SK-N-SH (cell line): Measurements from ENCODE around the gene BMP8A. TPM values are rescaled to one million over a fixed set of nuclear protein-coding genes. Genes with fewer than 3 reads are reported as not detected.
"Not testable (repeated sequence)": the region's sequence is repeated elsewhere in the genome, so short reads cannot be mapped to it uniquely, and the experiment has no call there.

Source experiments
- CTCF ChIA-PET: fragments of 300-600, 350-600 bp; formaldehyde crosslinking; extraction: SDS; loops from one replicate; lab custom pipeline; 2021; lab: Yijun Ruan, JAX
- POLR2A ChIA-PET: fragments of 350-600 bp; sonication (Branson Sonifier 250); formaldehyde crosslinking; extraction: SDS; loops from one replicate; lab custom pipeline; 2020; ENCODE audit warnings: antibody characterized with exemption, inconsistent platforms; lab: Yijun Ruan, JAX
- DNase-seq: peaks from one replicate; pipeline ENCODE4 v3.0.0; 2012
- H2AFZ ChIP-seq: fragments of 200-600 bp; sonication (generic); 2 replicates; pipeline ENCODE4 v1.8.1; 2016; ENCODE audit warnings: antibody characterized with exemption, mild to moderate bottlenecking, low read depth
- H3F3A ChIP-seq: fragments of 200-600 bp; sonication (generic); replicated peaks from 2 replicates; pipeline ENCODE3; 2016; ENCODE audit warnings: antibody characterized with exemption, mild to moderate bottlenecking; ENCODE audit not compliant: insufficient read depth
- H3K27ac ChIP-seq, 2 experiments: fragments of 200-500 bp in 1 of 2; fragments of 200-600 bp in 1 of 2; sonication (Bioruptor generic) in 1 of 2; sonication (generic), shearing (Covaris generic) in 1 of 2; 2 replicates each; pipeline versions ENCODE4 v1.5.1 to v1.6.1; 2014 to 2016; ENCODE audit warnings: low read depth in 2 of 2, inconsistent platforms in 1 of 2, low read length in 1 of 2, mild to moderate bottlenecking in 1 of 2, mixed read lengths in 1 of 2
- H3K27me3 ChIP-seq: fragments of 200-600 bp; sonication (generic), shearing (Covaris generic); 2 replicates; pipeline ENCODE4 v1.6.1; 2016; ENCODE audit warnings: mixed run types; ENCODE audit not compliant: insufficient read depth
- H3K36me3 ChIP-seq, 2 experiments: fragments of 200-500 bp in 1 of 2; fragments of 200-600 bp in 1 of 2; sonication (Bioruptor generic) in 1 of 2; sonication (generic) in 1 of 2; replicated peaks in 1 of 2; 2 replicates each; pipeline versions ENCODE3 to v1.5.1; 2014 to 2016; ENCODE audit warnings: low read length in 1 of 2, mild to moderate bottlenecking in 1 of 2; ENCODE audit not compliant: insufficient read depth in 2 of 2, control insufficient read depth in 1 of 2
- H3K4me1 ChIP-seq, 2 experiments: fragments of 200-500 bp in 1 of 2; fragments of 200-600 bp in 1 of 2; sonication (Bioruptor generic) in 1 of 2; sonication (generic), shearing (Covaris generic) in 1 of 2; 2 replicates each; pipeline versions ENCODE4 v1.5.1 to v1.6.1; 2014 to 2016; ENCODE audit warnings: low read depth in 1 of 2, low read length in 1 of 2, mixed run types in 1 of 2; ENCODE audit not compliant: insufficient read depth in 2 of 2, control insufficient read depth in 1 of 2
- H3K4me2 ChIP-seq: fragments of 200-600 bp; sonication (generic), shearing (Covaris generic); 2 replicates; pipeline ENCODE4 v1.6.1; 2017; ENCODE audit warnings: mixed run types
- H3K4me3 ChIP-seq, 2 experiments: fragments of 200-500 bp in 1 of 2; fragments of 200-600 bp in 1 of 2; sonication (Bioruptor generic) in 1 of 2; sonication (generic), shearing (Covaris generic) in 1 of 2; 2 replicates each; pipeline versions ENCODE4 v1.5.1 to v1.8.1; 2014 to 2016; ENCODE audit warnings: low read depth in 2 of 2, inconsistent platforms in 1 of 2, low read length in 1 of 2, mild to moderate bottlenecking in 1 of 2, mixed read lengths in 1 of 2, moderate library complexity in 1 of 2
- H3K79me2 ChIP-seq: fragments of 200-600 bp; sonication (generic); 2 replicates; pipeline ENCODE4 v1.8.1; 2017; ENCODE audit warnings: mild to moderate bottlenecking; ENCODE audit not compliant: insufficient read depth
- H3K9ac ChIP-seq: fragments of 200-600 bp; sonication (generic); 2 replicates; pipeline ENCODE4 v1.6.1; 2017; ENCODE audit warnings: mixed run types
- H3K9me2 ChIP-seq: fragments of 200-600 bp; sonication (generic); 2 replicates; pipeline ENCODE4 v1.6.1; 2017; ENCODE audit warnings: mixed run types
- H3K9me3 ChIP-seq: fragments of 200-600 bp; sonication (generic); 2 replicates; pipeline ENCODE4 v1.6.1; 2017; ENCODE audit warnings: mixed run types, mild to moderate bottlenecking, moderate library complexity
- H4K20me1 ChIP-seq: fragments of 200-600 bp; sonication (generic); 2 replicates; pipeline ENCODE4 v1.6.1; 2017; ENCODE audit warnings: mild to moderate bottlenecking, mixed run types; ENCODE audit not compliant: insufficient read depth
- FOXJ3 ChIP-seq: sonication (generic); formaldehyde crosslinking; IDR thresholded peaks from 2 replicates; pipeline ENCODE4 v1.5.1; 2020; ENCODE audit warnings: mild to moderate bottlenecking, missing genetic modification reagents
- USF1 ChIP-seq: IDR thresholded peaks from 2 replicates; pipeline ENCODE4 v1.4.0; 2012; ENCODE audit warnings: low read depth, borderline replicate concordance
- USF2 ChIP-seq: fragments of 150-350 bp; IDR thresholded peaks from 2 replicates; pipeline ENCODE4 v1.6.1; 2017; ENCODE audit warnings: antibody characterized with exemption, low read length, low read depth, borderline replicate concordance
- WGBS: methylation state at CpG from one replicate; pipeline ENCODE4 v1.1.6; 2017; ENCODE audit warnings: low lambda C conversion rate; 5-methylcytosine and 5-hydroxymethylcytosine counted together
- polyA plus RNA-seq, 3 experiments: library from polyadenylated mRNA; depleted of rRNA; stranded (reverse); fragments of >200 nt; gene quantifications; 2 replicates each; pipeline ENCODE4 v1.2.3, GENCODE V29; 2012

BMP8A gene
- polyA plus RNA-seq, 1 of the 3 experiments (the other 2 are of a cell fraction), result 0.16 TPM

GRCh38 chr1:39473324-39473723, 18.1 kb upstream of the BMP8A start:
- CTCF ChIA-PET, result no interaction called here
- H3K9ac ChIP-seq, result no peak overlapping the region
- WGBS, result 100% methylated on average over 4 of the region's 4 CpGs
- no peaks in the 10 kb centered on the region for H4K20me1 ChIP-seq
- TF ChIP-seq FOXJ3 (CRISPR knock-in tag), result no peak
- no peak for TF ChIP-seq USF2
- TF ChIP-seq, all 33 proteins: peak for 0
- peaks cover 9% of the 10 kb centered on the region for H3F3A ChIP-seq
- no peak overlapping the region for H2AFZ ChIP-seq
- no peak for DNase-seq
- no peaks in the 10 kb centered on the region for H3K9me3 ChIP-seq
- POLR2A ChIA-PET, result no interaction called here
- H3K27me3 ChIP-seq, result no peaks in the 10 kb centered on the region
- no peak overlapping the region for H3K4me2 ChIP-seq
- no peak overlapping the region for H3K27ac ChIP-seq
- H3K4me1 ChIP-seq, result no peaks in the 10 kb centered on the region
- peaks cover 53 to 55% of the 10 kb centered on the region in 2 experiments for H3K36me3 ChIP-seq
- no peaks in the 10 kb centered on the region for H3K79me2 ChIP-seq
- no peak overlapping the region for H3K4me3 ChIP-seq
- H3K9me2 ChIP-seq, result no peaks in the 10 kb centered on the region

GRCh38 chr1:39474810-39475209, 16.6 kb upstream of the BMP8A start:
- no peak overlapping the region for H3K9ac ChIP-seq
- POLR2A ChIA-PET, result no interaction called here
- TF ChIP-seq USF2 (no peak), USF1 (no peak)
- no peaks in the 10 kb centered on the region for H3K4me1 ChIP-seq
- no peaks in the 10 kb centered on the region for H3K9me3 ChIP-seq
- no peak overlapping the region for H3K4me2 ChIP-seq
- H3K9me2 ChIP-seq, result no peaks in the 10 kb centered on the region
- no peak for DNase-seq
- no peaks in the 10 kb centered on the region for H3K79me2 ChIP-seq
- H3F3A ChIP-seq, result peaks cover 9% of the 10 kb centered on the region
- no peak overlapping the region for H2AFZ ChIP-seq
- no peaks in the 10 kb centered on the region for H4K20me1 ChIP-seq
- CTCF ChIA-PET, result interaction anchor here (1.0 to 1.1 kb wide), 2 partner anchors 36 to 65 kb away, joined by 3 read pairs; no protein-coding TSS in a partner anchor
- H3K27me3 ChIP-seq, result no peaks in the 10 kb centered on the region
- WGBS, result 94% methylated on average over 4 of the region's 4 CpGs
- H3K27ac ChIP-seq, result no peak overlapping the region
- H3K36me3 ChIP-seq, result peaks cover 52% of the 10 kb centered on the region in 2 experiments
- no peak overlapping the region for H3K4me3 ChIP-seq

GRCh38 chr1:39475551-39475950, 15.9 kb upstream of the BMP8A start:
- CTCF ChIA-PET, result interaction anchor here (1.0 to 1.1 kb wide), 2 partner anchors 37 to 66 kb away, joined by 3 read pairs; no protein-coding TSS in a partner anchor
- H3F3A ChIP-seq, H3K9me2 ChIP-seq, H3K27me3 ChIP-seq, DNase-seq, H2AFZ ChIP-seq, H3K4me1 ChIP-seq, H4K20me1 ChIP-seq, POLR2A ChIA-PET, H3K9ac ChIP-seq, H3K4me2 ChIP-seq, H3K9me3 ChIP-seq, H3K4me3 ChIP-seq, H3K79me2 ChIP-seq, H3K27ac ChIP-seq: not testable (repeated sequence)
- no CpG with 5 or more reads among the region's 1 CpG for WGBS
- peaks cover 51 to 52% of the 10 kb centered on the region in 2 experiments for H3K36me3 ChIP-seq
